Activated CD8-positive, alpha-beta memory T cell treated with anti-CD3 and anti-CD28 coated beads, Interleukin-2, amount 50 U/mL, for 4 hours (primary cell): ENCODE data around the gene CYGB.
"Not testable (repeated sequence)": the region's sequence is repeated elsewhere in the genome, so short reads cannot be mapped to it uniquely, and the experiment has no call there.

Experiments
- DNase-seq: peaks from one replicate; pipeline ENCODE4 v3.0.0-alpha.2; 2020

CYGB gene

GRCh38 chr17:76519048-76519966 lies 18.2 kb downstream of the CYGB start:
- DNase-seq: no peak

GRCh38 chr17:76517638-76518038 lies 19.9 kb downstream of the CYGB start:
- DNase-seq: no peak

GRCh38 chr17:76515274-76515949 lies 22.1 kb downstream of the CYGB start:
- peak; percentile 73 for DNase-seq

- not testable (repeated sequence) for DNase-seq
Measured at GRCh38 chr17:76514355-76514754, 23.2 kb downstream of the CYGB start.

GRCh38 chr17:76513306-76513692 lies 24.2 kb downstream of the CYGB start:
- no peak for DNase-seq

- no peak for DNase-seq
Measured at GRCh38 chr17:76512366-76513305, 24.9 kb downstream of the CYGB start.

- DNase-seq: no peak
Measured at GRCh38 chr17:76511668-76512365, 25.7 kb downstream of the CYGB start.

- no peak for DNase-seq
Measured at GRCh38 chr17:76510831-76511244, 26.7 kb downstream of the CYGB start.

- not testable (repeated sequence) for DNase-seq
Measured at GRCh38 chr17:76508472-76509063, 28.9 kb downstream of the CYGB start.

- peak; percentile 91 for DNase-seq
Measured at GRCh38 chr17:76506408-76507345, 30.8 kb downstream of the CYGB start.

GRCh38 chr17:76504117-76504516 lies 33.4 kb downstream of the CYGB start:
- no peak for DNase-seq

- no peak for DNase-seq
Measured at GRCh38 chr17:76502341-76503211, 34.9 kb downstream of the CYGB start.

GRCh38 chr17:76501827-76502307 lies 35.6 kb downstream of the CYGB start:
- DNase-seq: no peak

GRCh38 chr17:76501018-76501826 lies 36.3 kb downstream of the CYGB start, which contains the start of gene RHBDF2:
Gene RHBDF2 (minus strand): TSS chr17:76501423. CDS start chr17:76481524, 19,899 bp downstream.
- peak; percentile 98 for DNase-seq

GRCh38 chr17:76500747-76501017 lies 36.8 kb downstream of the CYGB start:
- no peak for DNase-seq

- DNase-seq: no peak
Measured at GRCh38 chr17:76500074-76500746, 37.3 kb downstream of the CYGB start.

- DNase-seq: no peak
Measured at GRCh38 chr17:76499267-76499667, 38.2 kb downstream of the CYGB start.

- no peak for DNase-seq
Measured at GRCh38 chr17:76498876-76499251, 38.6 kb downstream of the CYGB start.
